GM10847 (cell line): ENCODE results near the gene ARMC9.

Experiments used
- POLR2A ChIP-seq: IDR thresholded peaks from 2 replicates; pipeline ENCODE4 v1.6.1; 2011; ENCODE audit not compliant: insufficient read length; ENCODE audit errors: extremely low read depth

ARMC9 gene

DNA sequence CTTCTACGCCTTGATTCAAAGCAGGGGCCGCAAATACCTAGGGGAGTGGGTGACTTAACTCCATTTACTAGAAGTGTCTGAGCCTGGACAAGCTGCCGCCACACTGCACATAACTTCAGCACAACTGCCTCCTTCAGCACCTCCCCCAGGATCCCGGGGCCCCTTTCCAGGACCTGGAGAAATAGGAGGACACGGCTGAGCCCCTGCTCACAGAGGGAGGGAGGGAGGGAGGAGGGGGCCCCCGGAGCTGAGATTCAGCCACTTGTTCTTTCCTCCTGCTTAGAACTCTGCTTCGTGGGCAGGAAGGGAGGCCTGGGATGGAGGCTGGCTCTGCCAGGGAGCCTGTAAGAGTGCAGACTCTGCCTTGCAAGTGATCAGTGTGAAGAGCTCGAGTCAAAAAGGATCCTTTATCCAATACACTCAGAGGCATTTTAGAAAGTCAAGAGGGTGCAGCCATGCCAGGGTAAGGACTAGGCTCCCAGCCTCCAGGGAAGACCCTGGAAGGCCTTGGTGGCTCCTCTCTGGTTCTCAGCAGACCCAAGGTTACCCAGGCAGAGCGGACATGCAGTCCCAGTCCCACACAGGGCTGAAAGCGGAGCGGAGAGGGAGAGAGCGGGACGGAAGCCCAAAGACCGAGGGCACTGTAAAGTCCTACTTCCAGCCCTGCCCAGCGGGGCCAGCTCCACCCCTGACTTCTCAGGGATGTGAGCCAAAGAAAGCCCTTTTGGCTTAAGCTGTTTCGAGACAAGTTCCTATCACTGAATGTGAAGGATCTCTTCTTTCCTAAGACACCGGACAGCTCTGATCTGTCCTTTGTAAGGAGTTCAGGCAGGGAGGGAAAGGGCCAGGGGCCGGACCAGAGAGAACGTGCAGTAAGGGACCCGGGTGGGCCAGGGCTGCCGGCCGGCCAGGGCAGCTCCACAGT, 8.6 kb upstream of the ARMC9 start:
- no peak for TF ChIP-seq POLR2A

DNA sequence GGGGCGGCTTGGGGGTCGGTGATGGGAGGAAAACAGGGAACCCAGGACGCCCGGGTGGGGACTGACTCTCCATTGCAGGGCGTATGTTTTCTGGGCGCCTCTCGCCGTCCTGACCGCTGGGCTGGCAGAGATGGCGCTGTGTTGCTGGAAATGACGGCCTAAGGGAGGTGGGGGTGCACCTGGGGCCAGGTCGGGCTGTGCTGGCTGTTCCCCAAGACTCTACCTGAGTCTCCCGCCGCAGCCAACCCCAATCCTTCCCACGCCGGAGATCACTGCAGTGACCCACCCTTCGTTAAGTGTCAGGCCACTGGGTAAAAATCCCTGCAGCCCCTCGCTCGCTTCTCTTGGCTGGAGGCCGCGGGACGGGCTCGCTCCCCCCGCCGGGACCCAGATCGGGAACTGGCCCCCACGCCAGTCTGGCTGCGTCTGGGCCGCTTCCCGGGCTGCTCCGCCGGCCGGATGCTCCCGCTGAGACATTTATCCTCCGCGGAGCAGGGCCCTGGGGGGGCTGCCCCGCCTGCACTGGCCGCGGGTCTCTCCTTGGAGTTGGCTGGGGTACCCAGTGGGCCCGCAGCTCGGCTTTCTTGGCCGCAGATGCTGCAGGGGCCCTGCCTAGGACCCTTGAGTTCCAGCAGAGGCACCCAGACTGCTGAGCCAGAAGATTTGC, 7.8 kb upstream of the ARMC9 start:
- no peak for TF ChIP-seq POLR2A

DNA sequence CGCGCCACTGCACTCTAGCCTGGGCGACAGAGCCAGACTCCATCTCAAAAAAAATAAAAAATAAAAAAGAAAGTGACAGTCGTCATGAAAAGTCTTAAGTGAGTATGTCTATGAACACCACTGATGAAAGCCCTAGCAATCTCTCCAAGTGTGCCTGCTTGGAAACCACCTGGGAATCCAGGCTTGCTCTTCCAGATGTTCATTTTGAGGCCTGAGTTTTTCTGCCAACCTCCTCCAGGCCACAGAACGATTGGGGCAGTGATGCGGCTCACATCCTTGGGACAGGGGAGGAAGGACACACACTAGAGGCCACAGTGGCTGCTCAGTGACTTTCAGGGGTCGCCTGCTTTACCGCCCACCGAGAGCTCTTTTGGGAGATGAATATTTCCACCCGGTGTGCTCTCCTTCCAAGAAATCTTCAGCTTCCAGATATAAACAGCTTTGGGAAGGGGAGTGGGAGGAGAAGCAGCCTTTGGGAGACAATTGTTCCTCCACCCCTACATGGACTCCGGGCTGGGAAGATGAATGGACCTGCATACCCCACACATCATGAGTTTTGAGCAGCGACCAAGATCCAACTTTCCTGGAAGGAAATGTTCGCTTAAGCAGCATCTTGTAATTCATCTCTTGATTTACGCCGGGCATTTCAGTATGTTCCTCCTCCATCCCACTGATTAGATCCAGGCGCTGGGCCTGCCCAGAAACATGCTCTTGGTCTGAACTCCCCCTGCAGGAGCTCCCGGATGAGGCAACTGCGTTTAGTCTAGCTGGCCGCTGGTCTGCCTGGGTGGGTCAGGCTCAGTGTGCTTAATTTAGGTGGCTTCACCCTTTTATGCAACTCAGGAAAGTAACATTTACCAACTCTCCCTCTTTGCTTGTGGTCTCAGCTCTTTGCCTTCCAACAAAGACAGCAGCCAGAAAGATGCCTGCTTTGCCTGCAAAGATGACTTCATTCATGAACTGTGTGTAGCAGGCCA, 6.2 kb upstream of the ARMC9 start:
- TF ChIP-seq POLR2A = no peak

DNA sequence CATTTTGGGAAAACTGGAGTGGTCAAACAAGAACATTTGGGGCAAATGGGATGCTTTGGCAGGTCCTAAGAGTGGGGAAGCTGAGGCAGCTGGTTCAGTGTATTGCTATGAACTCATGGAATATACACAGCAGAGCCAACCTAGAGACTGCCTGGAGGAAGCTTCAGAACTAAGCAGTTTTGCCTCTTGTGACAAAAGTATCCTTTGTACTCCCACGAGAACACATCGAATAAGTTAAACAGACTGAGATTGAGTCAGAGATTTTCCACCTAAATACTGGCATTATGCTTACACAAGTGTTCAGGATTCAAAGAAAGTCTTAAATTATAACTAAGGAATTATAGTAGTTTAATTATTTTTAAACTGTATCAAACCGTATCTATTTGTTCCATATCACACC, 5.2 kb upstream of the ARMC9 start:
- TF ChIP-seq POLR2A = no peak

DNA sequence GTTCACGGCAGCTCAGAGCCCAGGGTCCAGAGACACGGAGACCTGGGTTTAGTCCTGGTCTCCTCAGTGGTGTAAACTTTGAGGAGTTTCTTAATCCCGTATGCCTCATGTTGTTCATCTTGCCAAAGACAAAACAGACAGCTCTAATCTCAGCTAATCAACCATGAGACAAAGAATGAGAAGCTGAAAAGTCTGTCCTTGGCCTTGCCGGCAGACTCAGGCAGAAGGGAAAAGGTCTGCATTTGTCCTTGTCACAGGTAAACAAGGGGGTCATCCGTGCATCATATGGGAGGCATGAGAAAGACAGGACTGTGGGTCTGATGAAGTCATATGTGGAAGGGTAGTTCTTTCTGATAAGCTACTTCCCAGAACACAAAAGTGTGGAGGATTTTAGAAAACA, 1.8 kb upstream of the ARMC9 start:
- no peak for TF ChIP-seq POLR2A

DNA sequence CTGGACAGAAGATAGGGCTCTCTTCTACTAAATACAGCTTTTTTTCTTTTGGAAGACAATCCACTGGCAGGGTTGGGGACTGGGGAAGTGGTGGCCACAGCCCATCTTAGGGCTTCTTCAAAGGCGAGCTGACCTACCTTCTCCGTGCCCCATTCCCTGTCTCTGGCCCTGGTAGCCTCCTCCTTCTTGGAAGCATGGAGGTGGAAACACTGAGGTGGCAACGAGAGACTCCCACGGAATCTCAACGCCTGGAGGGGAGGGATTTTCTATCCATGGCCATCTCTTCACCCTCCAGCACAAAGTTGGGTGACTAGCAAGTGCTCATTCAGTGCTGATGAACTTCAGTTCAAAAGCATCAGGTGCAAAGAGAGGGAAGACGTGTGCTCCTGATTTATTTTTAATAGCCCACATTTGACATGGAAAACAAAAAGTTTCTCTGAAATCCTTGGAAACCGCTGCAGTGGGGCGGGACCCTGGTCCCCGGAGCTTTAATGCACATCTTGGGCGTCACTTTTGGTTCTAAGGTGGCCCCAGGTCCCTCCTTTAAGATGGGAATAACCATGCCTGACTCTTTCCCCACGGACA, 633 bp upstream of the ARMC9 start:
- TF ChIP-seq POLR2A = no peak

DNA sequence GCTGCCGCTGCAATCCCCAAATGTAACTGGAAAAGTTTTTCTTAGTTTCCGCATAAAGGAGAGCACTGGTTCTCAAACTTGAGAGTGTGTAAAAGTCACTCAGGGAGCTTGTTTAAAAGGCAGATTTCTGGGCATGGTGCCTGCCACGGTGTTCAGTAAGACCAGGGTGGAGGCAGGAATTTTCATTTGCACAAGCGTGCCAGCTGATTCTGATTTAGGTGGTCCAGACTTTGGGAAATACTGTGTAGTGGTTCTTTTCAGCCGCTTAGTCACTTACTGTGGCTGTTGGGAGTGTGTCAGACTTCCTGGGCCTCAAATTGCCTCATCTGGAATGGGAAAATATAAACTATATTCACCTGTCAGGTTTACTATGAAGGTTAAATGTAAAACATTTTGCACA, 788 bp downstream of the ARMC9 start:
- TF ChIP-seq POLR2A = no peak

DNA sequence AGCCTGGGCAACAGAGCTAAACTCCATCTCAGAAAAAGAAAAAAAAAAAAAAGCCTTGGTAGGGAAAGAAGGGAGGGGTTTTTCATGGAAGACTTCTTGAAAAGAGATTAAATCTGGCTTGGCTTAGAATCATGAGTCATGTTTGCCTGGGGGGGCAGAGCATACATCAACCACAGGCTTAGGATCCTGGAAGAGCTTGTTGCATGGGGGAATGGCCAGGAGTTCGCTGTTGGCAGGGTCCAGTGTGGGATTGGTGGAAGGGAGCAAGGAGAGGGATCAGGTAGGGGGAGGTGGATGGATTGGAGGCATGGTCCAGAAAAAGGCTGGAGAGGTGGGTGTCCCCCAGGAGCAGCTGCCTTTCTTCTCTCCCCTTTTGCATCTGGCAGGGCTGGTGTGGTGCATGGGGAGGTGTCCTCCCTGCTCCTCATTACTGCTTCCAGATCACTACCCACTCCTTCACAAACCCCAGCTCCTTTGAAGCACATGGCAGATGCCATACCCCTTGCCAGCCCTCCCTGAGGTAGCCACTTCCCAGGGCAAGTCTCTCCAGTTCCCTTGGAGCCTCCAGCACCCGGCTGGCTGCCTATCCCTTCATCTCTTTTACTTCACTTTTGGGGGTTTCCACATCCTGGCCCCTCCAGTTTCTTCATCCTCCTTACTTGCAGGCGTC, 2.5 kb downstream of the ARMC9 start:
- no peak for TF ChIP-seq POLR2A

DNA sequence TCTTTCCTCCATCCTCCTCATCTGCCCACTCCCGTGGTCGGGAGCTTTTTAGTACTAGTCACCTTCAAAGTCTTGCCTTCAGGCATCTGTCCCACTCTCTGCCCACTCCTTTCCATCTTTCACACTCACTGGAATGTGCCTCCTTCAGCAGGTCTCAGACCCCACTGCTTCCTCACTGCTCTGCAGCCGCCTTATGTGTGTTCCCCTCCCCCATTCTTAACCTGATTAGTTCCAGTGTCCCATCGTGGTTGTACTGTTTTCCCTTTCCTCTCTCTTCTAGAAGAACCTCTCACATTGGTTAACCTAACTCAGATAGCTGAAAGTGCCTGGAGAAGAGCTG, 3.0 kb downstream of the ARMC9 start:
- no peak for TF ChIP-seq POLR2A

DNA sequence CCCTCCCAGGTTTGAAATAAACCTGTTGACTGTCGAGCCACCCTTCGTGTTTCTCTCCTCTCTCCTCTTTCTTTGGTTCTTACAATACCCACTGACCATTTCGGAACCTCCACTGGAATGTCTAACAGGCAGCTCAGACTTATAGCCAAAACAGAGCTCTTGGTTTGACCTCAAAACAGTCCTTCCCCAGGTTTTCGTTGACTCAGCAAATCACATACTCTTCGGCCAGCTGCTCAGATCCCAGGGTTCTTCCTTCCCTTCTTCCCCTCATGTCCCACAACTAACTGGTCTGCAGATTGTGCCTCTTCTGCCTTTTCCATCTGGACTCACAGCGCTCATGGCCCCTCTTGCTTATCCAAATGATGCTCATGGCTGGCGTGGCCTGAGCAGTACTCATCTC, 4.7 kb downstream of the ARMC9 start:
- no peak for TF ChIP-seq POLR2A

DNA sequence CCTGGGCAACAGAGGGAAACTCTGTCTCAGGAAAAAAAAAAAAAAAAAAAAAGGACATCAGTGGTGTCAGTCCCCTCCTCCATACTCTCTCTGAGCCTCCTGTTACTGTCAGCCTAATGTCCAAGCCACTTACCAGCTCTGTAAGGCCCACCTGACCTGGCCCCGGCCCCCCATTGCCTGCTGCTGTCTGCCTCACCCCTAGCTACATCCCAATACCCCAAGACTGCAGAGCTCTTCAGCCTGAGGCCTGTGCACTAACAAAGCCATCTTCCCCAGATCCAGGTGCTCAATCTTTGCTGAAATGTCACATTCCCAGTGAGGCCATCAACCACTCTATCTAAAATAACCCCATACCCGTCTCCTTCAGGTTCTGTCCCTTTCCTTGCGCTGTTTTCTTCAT, 5.7 kb downstream of the ARMC9 start:
- TF ChIP-seq POLR2A = no peak

DNA sequence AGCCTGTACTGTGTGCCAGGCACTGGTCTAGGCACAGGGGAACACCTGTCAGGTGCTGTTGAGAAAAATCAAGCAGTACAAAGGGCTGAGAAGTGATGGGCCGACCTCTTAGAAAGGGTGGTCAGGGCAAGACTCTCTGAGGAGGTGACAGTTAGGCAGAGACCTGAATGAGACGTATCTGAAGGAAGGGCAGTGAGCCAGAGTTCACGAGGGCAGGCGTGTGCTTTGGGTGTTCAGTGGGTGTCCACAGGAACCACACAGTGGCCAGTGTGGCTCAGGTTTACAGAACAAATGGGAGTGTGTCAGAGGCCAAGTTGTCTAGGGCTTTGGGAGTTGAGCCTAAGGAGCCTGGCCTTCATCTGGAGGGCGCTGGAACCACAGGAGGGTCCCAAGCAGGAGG, 6.2 kb downstream of the ARMC9 start:
- no peak for TF ChIP-seq POLR2A

DNA sequence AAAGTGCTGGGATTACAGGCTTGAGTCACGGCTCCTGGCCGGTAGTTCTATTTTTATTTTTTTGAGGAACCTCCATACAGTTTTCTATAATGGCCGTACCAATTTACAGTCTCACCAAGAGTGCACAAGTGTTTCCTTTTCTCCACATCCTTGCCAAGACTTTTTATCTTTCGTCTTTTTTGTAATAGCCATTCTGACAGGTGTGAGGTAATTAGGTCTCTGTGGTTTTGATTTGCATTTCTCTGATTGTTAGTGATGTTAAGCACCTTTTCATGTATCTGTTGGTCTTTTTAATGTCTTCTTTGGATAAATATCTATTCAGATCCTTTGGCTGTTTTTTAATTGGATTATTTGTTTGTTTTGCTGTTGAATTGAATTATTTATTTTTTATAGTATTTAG, 9.3 kb downstream of the ARMC9 start:
- TF ChIP-seq POLR2A = no peak

DNA sequence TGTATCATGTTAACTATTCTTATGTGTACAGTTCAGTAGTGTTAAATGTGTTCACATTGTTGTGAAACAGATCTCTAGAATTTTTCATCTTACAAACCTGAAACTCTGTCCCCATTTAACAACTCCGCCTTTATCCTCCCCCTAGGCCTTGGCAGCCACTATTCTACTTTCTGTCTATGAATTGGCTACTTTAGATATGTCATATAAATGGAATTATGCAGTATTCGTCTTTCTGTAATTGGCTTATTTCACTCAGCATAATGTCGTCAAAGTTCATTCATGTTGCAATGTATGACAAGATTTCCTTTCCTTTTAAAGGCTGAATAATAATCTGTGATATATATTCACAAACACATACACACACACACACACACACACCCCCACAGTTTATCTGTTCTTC, 12.4 kb downstream of the ARMC9 start:
- TF ChIP-seq POLR2A = no peak

DNA sequence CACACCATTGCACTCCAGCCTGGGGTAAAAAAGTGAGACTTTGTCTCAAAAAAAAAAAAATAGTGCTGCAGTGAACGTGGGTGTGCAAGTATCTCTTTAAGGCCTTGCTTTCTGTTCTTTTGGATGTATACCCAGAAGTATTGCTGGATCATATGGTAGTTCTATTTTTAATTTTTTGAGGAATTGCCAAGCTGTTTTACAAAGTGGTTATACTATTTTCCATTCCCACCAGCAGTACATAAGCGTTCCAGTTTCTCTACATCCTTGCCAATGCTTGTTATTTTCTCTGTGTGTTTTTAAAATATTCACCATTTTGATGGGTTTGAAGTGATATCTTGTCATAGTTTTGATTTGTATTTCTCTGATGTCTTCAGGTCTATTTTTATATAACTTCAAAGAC, 13.1 kb downstream of the ARMC9 start:
- no peak for TF ChIP-seq POLR2A

DNA sequence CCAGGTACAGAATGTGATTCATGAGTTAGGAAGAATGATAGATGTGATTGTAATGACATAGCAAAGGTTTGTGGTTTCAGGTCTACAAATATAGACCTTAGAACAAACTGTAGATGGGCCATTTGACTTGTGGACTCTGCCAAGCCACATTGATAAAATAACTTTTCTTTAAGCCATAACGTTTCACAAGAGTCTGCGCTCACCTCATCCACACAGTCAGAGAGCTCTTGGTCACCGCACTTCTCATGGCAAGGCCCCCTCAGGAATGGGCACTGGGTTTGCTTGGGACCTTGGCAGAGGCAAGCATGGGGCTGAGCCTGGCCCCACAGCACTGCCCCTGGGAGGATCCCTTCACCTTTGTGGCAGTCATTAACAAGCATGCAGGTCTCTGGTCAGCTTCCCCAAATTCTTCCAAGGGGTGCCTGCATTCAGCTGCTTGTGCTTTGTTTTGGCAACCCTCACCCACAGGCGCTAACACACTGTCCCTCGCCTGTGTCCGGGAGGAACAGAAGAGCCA, 14.0 kb downstream of the ARMC9 start:
- TF ChIP-seq POLR2A = no peak
